Measurements from ENCODE around the gene MRRF.

GRCh38 chr9:122261469-122261881 lies 3.2 kb upstream of the MRRF start:
- TF ChIP-seq BHLHE40 (IDR thresholded peaks at IDR 0.05; ENCODE audit: borderline replicate concordance) (no peak), TARDBP (IDR thresholded peaks at IDR 0.05) (no peak), ELF4 (IDR thresholded peaks at IDR 0.05) (no peak), FOXM1 (IDR thresholded peaks at IDR 0.05; ENCODE audit: borderline replicate concordance) (no peak), LEF1 (IDR thresholded peaks at IDR 0.05; ENCODE audit: borderline replicate concordance) (no peak), NFRKB (IDR thresholded peaks at IDR 0.05) (no peak), PKNOX1 (IDR thresholded peaks at IDR 0.05) (no peak), FOXK2 (IDR thresholded peaks at IDR 0.05) (no peak), SP1 (IDR thresholded peaks at IDR 0.05) (no peak), SUZ12 (IDR thresholded peaks at IDR 0.05) (no peak), HDGF (IDR thresholded peaks at IDR 0.05; ENCODE audit: borderline replicate concordance) (no peak)
